Epithelial cell of esophagus (primary cell): ENCODE results near the gene DUSP23.
A peak's percentile ranks its signal among the peaks of the same experiment; 100 is the strongest.

Source experiments
- DNase-seq: peaks from one replicate; pipeline ENCODE4 v3.0.0; 2010; ENCODE audit warnings: low read depth
- H3K4me3 ChIP-seq: 2 replicates; pipeline ENCODE4 v1.5.1; 2011; ENCODE audit warnings: mild to moderate bottlenecking, low read length, control low read depth
- TF ChIP-seq, protein P1 (sequence below): IDR thresholded peaks from 2 replicates; pipeline ENCODE4 v1.5.1; 2011; ENCODE audit warnings: low read depth, mild to moderate bottlenecking, low read length, control low read depth, inconsistent platforms; ENCODE audit not compliant: insufficient read depth; ENCODE audit errors: missing control alignments

Gene DUSP23

DNA sequence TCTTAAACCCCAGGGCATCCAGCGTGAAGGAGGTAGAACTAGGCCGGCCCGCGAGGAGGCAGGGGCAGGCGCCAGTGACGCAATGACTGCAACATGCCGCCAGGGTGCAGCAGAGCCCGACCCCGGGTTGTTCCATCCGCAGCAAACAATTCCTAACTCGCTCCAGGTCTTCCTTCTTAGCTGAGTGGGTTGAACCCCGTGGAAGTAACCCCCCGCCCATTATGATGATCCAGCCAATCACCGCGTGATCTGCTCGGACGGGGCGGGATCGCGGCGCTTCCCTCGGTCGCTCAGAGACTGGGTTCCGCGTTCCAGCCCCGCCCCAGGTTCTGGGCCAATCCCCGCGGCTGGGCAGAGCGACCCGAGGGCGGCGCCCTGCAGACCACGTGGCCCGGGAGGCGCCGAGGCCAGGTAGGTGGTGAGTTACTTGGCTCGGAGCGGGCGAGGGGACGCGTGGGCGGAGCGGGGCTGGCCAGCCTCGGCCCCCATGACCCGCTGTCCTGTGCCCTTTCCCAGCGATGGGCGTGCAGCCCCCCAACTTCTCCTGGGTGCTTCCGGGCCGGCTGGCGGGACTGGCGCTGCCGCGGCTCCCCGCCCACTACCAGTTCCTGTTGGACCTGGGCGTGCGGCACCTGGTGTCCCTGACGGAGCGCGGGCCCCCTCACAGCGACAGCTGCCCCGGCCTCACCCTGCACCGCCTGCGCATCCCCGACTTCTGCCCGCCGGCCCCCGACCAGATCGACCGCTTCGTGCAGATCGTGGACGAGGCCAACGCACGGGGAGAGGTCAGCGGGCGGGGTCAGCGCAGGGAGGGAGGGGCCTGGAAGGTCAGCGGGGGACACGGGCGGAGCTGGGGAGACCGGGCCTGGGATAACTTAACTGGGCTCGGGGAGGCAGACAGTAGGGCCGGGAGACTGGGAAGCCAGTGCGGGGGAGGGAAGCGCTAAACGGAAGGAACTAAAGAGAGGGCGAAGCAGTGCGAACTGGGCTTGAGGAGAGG, at the start of gene DUSP23:
Gene DUSP23, plus strand, starts transcription at position 380 of the 1,000 bp plus-strand sequence. Its CDS starts 139 bp downstream, at position 519.
- peak within 1 kb of the TSS; percentile 72 for H3K4me3 ChIP-seq
- TF ChIP-seq, protein P1, sequence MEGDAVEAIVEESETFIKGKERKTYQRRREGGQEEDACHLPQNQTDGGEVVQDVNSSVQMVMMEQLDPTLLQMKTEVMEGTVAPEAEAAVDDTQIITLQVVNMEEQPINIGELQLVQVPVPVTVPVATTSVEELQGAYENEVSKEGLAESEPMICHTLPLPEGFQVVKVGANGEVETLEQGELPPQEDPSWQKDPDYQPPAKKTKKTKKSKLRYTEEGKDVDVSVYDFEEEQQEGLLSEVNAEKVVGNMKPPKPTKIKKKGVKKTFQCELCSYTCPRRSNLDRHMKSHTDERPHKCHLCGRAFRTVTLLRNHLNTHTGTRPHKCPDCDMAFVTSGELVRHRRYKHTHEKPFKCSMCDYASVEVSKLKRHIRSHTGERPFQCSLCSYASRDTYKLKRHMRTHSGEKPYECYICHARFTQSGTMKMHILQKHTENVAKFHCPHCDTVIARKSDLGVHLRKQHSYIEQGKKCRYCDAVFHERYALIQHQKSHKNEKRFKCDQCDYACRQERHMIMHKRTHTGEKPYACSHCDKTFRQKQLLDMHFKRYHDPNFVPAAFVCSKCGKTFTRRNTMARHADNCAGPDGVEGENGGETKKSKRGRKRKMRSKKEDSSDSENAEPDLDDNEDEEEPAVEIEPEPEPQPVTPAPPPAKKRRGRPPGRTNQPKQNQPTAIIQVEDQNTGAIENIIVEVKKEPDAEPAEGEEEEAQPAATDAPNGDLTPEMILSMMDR, result peak; percentile 90
- peak; percentile 99 for DNase-seq

DNA sequence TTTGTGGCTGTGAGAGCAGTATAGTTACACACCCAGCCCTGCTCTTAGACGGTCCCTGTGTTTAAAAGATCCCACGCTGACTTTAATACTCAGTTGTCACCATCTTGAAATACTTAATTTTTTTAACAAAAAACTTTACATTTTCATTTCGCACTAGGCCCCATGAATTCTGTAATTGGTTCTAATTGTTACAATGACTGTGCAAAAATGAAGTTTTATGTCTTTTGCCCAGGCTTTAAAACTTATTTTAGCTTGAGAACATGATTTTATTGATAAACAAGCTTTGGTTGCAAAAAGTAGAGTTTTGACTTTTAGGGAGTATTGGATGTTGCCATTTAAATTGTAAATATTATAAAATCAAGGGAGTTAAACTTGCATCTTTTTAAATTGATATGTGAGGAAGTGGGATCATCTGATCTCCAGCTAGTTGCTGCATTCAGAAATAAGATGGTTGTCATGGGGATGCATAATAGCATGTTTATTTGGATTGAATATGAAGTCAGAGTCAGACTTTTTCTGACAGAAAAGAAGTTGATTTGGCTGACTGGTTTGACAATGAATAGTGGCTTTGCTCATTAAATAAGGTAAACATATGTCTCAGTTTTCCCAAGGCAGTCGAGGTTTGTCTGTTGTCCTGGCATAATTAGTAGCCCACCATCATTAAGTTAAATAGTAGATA, 43.4 kb upstream of the DUSP23 start:
- H3K4me3 ChIP-seq, result no peak overlapping the region
- TF ChIP-seq, protein P1, result no peak
- DNase-seq, result no peak

DNA sequence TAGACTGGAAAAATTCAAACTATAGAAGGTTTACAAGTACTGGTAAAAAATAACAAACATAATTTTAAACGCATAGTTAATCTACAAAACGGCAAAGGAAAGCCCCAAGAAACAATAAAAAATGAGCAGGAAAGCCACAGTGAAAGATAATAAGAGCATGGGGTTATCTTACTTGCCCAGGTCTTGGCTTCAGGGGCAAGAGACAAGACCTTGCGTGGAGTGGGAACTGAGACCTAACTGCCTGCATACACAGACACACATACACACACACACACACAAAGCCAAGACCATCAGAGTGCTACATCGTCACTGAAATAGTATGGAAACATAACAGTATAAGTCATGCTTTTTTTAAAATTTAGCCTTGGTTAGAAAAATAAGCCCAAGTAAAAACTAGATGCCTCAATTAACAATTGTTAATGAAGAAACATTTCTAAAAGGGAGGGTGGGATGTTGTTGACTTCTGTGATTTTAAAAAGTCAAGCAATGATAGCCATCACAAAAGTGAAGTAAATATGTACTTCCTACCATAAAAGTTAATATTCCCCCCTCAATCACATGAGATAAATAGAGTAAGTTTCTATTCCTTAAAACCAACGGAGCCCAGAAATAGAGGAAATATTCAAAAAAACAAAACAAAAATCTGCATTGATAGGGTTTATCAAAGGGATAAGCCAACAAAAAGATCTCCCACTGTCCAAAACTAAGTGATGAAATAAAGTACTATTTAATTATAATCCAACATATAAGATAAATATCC, 36.9 kb upstream of the DUSP23 start:
- TF ChIP-seq, protein P1, result no peak
- no peak for DNase-seq
- H3K4me3 ChIP-seq, result no peak overlapping the region

DNA sequence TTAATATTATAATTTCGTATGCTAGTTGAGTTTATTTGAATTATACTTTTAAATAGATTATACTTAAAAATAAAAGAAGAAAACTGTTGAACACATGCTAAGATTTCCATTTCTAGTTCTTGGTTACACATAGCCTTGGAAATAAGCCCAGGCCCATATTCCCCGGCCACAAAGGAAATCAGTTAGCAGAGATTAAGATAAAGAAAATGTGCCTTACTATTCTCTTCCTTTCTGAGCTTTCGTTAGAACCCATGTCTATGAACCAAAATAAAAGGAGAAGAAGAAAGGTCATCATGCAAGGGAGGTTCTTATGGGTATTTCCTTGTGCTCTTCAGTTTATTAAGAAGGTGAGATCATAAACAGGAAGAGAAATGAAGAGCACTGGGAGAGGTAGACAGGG, 34.1 kb upstream of the DUSP23 start:
- TF ChIP-seq, protein P1, result no peak
- DNase-seq, result no peak

DNA sequence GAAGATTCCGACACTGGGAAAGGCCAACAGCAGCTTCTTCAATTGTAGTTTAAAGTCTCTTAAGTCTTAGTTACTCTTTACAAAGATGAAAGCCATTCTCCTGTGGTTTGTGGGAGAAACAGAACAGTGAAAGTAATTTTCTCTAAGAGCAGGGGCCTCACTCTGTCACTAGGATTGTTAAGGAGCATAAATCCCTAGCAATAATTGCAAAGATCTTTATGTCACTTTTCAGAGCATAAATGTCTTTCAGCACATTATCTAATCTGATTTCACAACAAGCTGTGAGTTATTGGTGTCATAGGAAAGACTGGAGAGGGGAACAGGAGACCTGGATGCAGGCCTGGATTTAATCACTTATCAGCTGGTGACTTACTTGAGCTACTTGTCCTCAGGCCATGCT, 32.4 kb upstream of the DUSP23 start:
- TF ChIP-seq, protein P1, result no peak
- DNase-seq, result no peak
- no peak overlapping the region for H3K4me3 ChIP-seq

More for the DNA sequence above, 34.1 kb upstream of the DUSP23 start:
- no peak overlapping the region for H3K4me3 ChIP-seq

DNA sequence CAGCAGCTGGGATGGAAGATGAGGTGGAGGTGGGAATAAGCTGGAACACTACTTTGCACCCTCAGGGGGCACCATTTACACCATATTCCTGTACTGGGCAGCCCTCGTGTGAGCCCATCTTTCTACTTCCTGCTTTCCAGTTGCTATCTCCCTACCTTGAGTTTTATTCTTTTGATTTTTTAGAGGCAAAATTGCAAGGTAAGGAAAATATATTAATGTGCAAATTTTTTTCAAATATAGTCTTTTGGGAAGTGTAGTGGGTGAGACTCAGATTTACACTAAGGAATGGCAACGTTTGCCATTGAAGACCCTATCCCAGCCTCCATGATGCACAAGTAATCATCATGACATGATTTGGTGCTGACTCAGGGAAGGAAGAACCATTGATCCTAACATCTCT, 31.1 kb upstream of the DUSP23 start:
- TF ChIP-seq, protein P1, result no peak
- no peak overlapping the region for H3K4me3 ChIP-seq
- no peak for DNase-seq
